Activated T-helper 1 cell treated with Interleukin-2 at 50 U/mL for 16 hours (primary cell): ENCODE measurements around the gene LGALS12.
A peak's percentile ranks its signal among the peaks of the same experiment; 100 is the strongest.
"Not testable (repeated sequence)": the region's sequence is repeated elsewhere in the genome, so short reads cannot be mapped to it uniquely, and the experiment has no call there.

Experiments used
- DNase-seq: peaks from one replicate; pipeline ENCODE4 v3.0.0-alpha.2; 2020; ENCODE audit warnings: low read depth

LGALS12 gene

DNA sequence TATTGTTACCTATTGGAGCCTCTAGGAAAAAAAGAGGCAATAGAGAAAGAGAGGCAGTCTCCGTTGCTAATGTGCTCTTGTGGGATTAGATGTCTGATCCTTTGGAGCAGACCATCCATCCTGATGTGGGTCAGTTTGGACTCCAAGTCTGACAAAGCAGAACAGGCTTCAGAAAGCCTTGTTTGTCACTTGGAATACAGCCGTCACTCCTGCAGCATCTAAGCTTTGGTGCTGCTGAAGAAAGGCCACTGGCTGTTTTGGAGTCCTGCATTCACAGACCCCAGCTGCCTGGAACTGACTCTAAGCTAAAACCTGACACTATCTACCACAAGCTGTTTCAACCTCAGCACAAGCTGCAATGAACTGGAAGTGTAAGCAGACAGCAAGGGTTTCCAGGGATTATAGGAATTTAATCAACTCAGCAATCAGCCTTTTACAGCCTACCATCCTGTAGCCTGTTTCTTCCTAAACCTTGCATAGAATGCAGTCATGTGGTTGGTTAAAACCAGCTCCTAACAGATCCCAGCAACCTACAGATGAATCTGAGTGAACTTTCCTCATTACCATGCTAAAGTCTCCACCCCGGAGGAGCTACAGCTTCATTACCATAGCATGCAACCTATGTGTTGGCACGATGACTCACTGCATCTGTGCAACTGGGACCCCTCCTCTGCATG is 27.1 kb downstream of the LGALS12 start:
- no peak for DNase-seq

DNA sequence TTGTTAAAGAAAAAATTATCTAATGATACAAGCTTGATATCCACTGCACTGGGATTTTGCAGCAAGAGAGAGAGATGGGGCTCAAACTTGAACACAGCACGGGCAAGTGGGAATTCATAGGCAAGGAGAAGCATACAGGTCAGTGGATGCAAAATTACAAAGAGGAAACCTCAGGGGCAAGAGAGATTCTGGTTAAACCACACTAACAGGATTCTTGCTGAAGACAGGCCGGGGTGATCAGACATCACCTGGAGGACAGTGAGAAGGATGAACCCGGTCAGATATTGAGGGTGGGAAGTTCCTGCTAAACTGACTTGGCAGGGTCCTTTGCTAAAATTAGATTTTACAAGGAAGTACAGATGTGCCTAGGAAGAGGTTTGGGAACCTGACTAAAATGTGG is 28.2 kb downstream of the LGALS12 start:
- DNase-seq, result no peak

DNA sequence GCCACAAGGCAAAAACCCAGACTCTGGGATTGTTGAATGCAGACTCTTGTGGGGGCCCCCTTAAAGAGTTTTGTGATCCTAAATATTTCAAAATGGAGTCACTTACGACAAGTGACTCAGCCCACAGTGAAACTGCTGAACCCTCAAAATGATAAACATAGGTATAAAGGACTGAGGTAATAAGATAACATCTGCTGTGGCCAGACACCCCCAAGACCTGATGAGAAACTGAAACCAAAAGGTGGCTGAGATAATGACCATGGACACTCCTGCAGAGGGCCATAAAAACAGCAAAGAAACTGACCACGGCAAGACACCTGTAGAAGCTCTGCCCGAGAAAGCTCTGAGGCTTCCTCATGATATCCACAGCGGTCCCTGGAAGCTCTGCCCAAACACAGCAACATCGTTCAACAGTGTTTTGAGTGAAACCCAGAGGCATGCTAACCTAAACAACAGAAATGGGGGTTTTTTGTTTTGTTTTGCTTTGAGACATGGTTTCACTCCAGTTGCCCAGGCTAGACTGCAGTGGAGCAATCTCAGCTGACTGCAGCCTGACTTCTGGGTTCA is 29.1 kb downstream of the LGALS12 start:
- no peak for DNase-seq

DNA sequence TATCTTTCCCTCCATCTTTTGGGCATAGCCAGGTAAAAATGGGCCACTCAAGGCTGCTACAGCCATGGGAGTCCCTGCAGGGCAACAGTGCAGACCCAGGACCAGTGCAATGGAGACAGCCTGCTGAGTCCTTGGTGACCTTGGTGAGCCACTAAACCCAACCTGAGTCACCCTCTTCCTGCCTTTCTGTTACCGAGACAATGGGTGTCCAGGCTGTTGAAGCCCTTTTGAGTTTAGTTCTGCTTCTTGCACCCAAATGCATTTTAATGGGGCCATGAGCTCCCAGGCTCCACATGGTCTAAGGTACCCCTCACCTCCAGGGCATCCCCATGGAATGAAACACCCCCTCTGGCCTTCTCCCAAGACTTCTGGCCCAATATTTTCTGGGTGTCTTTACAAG is 29.9 kb downstream of the LGALS12 start:
- DNase-seq, result no peak

DNA sequence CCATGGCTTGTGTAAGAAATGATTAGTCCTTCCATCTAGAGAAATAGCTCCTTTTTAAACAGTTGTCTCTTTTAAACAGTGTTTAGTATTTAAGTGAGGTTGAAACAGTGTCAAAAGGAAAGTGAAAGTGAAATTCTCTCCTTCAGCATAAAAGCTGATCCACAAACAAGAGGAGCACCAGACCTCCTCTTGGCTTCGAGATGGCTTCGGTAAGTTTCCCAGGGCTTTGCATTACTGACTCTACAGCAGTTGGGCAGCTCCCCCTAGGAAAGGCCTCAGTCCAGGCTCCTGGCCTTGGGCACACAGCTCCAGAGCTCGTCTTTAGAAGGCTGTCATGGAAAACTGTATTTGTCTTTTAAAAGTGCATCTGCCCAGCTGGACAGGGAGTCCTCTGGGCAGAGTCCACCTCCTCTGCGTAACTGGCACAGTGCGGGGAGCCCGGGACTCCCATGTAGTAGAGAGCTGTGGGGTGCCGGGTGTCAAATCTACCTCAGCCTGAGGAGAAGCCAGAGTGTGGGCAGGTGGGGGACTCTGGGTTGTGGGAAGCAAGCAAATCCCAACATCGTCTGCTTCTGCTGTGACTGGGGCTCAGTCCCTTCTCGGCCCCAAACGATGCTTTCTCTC is 30.9 kb downstream of the LGALS12 start, which contains the start of gene PLAAT4:
PLAAT4 (plus strand) TSS at position 140 of the 624 bp plus-strand sequence; CDS start at position 201, 61 bp downstream.
- no peak for DNase-seq

DNA sequence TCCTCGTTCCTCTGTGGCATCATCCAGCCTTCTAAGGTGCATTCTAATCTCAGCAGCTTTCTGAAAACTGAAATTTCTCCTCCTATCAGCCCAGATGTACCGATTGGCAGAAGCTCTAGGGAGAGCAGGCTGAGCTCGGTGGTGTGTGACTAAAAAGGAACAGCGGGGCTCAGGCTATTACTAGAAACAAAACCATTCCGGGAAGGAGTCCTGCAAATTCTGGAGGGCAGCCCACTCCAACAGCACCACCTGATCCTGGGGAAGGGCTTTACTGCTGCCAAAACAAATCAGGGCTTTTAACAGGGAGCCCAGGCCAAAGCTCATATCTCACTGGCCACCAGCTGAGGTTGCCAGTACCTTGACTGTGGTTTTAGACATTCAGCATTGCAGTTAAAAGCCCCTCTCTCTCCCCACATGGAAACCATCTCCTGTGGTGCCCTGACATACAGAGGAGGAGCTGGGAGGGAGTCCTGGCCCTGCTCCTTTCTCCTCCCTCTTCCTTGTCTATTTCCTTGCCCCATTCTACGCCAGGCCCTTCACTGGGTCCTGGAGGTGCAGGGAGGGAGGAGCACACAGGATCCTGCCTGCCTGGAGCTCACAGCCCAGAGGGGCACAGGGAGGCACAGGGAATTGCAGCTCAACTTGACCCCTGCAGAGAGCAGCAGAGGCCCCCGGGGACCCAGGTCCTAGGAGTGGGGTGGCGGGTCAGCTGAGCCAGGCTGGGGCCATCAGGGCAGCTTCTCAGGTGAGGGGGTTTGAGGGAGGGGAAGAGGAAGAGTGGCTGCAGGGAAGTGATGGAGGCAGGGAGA is 31.6 kb downstream of the LGALS12 start:
- no peak for DNase-seq

DNA sequence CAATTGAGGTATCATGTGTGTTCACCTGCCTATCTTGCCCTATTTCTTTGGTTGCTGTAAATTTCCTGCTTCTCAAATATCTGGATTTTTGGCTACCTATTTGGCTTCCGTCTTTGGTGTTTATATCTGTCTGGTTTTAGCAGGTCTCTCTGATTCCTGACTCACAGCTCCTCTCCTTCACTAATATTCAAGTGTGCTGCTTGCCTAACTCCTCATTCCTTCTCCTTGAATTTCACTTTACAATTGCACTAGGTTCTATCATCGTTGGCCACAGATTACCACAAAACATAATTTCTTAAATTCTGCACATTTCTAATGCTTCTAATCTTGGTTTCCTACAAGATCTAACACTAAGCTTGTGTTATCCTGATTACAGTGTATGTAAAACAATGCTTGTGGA is 36.6 kb downstream of the LGALS12 start:
- not testable (repeated sequence) for DNase-seq

DNA sequence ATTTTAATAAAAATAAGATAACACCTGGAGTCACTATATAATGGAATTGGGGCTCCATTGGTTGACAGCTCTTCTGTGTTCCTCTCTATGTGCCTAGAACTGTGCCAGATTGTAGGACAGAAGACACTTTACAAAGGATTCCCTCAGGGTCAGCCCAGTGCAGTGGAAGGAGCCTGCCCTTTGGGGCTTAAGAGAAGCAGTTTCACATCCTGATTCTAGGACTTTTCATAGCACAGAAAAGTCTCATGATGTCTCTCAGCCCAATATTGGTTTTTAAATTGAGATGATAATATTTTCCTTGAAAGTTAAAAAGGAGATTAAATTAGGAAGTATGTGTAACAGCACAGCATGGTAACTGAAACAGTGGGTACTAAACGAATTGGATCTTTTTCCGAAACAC is 37.8 kb downstream of the LGALS12 start:
- no peak for DNase-seq

DNA sequence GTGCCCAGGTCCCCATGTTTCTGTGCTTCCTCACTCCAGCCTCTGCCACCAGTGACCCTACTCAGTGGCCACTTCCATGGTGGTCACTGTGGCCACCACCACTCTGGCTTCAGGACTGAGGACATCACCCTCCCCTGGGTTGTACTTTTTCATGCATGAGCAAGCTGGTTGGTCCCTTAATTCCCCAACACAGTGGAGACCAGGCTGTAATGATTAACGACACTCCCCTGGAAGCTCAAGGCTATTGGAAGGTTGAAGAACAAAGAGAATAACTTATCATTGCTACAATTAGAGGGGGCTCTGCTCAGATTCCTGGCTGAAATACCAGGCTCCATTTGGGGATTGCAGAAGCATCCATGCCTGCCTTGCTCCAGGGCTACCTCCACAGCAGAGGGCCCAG is 41.2 kb downstream of the LGALS12 start:
- DNase-seq, result no peak

DNA sequence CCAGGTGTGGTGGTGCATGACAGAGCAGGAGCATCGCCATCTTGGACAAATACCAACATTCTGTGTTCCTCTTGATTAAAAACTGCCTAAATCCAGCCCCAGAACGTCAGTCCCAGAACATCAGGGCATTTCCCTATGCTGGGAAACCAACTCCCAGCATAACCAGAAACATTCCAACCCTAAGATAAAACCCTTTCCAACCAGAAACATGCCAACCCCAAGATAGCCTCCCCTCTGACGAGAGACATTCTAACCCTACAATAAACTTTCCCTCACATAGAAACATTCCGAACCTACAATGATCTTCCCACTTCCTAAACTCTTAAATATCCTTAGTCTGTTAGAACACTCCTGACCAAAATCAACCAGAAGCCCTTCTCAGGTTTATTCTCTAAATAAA is 42.3 kb downstream of the LGALS12 start:
- no peak for DNase-seq

DNA sequence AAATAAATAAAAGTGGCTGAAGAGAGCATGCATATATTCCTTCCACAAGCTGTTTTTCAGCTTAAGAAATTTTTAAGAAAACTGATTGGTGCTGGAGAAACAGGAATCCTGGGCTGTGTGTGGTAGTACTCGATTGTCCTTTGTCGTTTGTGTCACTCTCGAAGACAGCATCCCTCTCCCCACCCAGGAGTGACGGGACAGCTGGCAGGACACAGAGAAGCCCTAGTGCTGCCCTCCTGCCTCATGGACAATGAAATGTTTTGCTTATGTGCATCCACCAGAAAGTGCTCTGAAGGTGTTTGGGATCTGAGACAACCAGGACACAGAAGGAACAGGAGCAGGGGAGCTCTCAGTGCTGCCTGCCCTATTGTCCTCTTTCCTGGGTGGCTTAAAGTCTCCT is 43.5 kb downstream of the LGALS12 start:
- DNase-seq, result no peak

DNA sequence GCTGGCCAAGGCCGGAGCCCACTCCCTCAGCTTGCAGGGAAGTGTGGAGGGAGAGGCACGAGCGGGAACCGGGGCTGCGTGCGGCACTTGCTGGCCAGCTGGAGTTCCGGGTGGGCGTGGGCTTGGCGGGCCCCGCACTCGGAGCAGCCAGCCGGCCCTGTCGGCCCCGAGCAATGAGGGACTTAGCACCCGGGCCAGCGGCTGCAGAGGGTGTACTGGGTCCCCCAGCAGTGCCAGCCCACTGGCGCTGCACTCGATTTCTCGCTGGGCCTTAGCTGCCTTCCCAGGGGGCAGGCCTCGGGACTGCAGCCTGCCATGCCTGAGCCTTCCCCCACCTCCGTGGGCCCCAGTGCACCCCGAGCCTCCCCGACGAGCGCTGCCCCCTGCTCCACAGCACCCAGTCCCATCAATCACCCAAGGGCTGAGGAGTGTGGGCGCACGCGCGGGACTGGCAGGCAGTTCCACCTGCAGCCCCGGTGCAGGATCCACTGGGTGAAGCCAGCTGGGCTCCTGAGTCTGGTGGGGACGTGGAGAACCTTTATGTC is 44.3 kb downstream of the LGALS12 start:
- not testable (repeated sequence) for DNase-seq

DNA sequence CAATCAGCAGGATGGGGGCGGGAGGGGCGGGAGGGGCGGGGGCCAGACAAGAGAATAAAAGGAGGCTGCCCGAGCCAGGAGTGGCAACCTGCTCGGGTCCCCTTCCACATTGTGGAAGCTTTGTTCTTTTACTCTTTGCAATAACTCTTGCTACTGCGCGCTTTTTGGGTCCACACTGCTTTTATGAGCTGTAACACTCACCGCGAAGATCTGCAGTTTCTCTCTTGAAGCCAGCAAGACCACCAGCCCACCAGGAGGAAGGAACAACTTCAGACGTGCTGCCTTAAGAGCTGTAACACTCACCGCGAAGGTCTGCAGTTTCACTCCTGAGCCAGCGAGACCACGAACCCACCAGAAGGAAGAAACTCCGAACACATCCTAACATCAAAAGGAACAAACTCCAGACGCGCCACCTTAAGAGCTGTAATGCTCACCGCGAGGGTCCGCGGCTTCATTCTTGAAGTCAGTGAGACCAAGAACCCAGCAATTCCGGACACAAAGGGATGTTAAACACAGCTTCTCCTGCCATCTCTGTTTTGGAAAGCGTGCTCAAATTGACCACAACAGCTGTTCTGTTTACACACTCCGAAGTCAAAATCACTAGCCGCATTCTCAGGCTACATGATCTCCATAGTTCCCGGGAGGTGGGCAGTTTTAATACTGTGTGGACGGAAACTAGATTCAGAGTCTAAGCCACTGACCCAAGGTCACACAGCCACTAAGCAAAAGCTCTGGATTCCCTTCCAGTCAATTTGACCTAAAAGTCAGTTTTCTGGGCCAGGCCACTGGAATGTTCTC is 45.4 kb downstream of the LGALS12 start:
- DNase-seq, result no peak

DNA sequence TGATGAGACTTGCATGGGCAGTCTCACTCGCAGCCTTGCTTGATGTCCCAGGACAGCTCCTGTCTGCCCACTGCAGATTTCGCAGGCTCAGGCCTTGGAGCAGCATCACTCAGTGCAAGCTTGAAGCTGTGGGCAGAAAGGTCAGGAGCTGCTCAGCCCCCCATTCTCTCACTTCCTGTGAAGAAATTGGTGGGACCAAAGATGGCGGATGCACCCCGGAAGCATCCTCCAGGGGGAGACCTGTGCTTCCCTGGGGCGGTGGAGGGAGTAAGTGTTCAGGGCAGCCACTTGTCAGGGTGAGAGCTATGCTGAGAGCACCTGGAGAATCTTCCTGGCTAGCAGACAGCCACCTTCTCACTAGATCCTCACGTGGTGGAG is 46.0 kb downstream of the LGALS12 start:
- DNase-seq, result no peak

DNA sequence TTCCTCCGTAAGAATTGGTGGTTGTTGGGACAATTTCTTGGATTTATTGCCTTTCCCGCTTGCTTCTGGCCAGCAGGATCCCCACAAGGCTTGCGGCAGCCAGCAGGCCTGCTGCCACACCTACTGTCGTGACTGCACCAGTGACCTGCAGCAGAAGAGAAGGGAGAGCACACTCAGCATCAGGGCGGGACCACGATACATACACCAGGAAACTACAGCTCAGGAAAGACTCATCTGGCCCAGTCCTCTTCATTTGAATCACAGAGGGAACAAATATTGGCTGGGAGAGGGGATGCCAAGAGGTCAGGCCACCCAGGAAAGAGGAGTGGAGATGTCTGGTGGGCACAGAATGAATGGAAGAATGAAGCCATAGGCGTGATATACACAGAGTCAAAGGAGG is 47.0 kb downstream of the LGALS12 start:
- DNase-seq, result no peak

DNA sequence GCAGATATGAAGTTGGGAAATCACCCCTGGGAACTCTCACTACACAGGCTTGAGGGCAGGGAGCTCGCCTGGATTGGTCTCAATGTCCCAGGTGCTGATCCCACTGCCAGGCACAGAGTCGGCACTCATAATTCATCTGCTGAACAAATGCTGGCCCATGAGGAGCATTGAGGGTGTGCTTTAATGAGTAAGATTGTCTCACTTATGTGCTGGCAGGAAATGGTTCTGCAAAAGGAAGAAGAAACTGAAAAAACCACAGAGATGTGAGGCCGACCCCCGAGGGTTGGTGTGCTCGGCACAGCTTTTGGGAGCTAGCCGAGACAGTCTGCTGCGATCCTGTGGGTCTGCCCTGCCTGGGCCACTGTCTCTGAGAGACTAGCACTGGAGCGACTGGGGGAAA is 47.9 kb downstream of the LGALS12 start:
- DNase-seq, result peak; percentile 28

DNA sequence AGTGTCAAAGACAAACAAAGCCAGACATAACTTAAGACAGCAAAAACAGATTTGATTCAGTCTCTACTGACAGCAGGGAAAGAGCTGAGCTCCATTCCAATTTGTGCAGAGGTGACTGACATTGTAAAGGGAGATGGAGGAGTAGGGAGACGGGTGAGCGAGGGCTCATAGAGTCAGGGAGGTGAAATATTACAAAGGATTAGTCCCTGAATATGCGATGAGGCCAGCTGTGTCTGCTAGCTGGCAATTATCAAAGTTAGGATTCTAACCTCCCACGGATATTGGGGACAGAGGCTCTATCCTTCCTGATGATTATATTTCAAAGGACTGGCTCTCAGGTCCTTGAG is 49.0 kb downstream of the LGALS12 start:
- no peak for DNase-seq

DNA sequence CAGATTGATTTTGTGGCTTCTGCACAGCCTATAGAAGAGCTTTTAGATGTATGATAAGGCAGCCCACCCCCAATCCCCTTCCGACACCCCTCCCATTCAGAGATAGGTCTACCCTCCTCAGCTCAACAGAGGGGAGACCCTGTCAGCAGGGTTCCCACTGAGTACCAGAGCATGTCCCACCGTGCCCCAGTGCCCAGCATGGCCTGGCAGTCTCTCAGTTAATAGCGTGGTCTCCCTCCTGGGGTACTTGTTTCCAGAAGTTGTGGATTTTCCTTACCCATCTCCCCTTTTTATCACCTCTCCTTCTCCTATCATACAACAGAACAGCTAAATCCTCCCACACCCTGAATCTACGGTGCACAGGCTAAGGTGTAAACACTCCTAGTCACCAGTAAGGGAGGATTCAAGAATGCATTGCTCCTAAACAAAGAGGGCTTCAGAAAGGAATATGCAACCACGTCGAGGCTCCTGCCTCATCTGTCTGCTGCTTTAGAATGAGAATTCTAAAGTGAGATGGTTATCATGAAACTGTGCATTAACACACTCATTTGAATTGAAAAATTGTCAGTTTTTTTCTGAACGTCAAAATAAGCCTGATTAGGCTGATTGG is 50.6 kb downstream of the LGALS12 start:
- no peak for DNase-seq

DNA sequence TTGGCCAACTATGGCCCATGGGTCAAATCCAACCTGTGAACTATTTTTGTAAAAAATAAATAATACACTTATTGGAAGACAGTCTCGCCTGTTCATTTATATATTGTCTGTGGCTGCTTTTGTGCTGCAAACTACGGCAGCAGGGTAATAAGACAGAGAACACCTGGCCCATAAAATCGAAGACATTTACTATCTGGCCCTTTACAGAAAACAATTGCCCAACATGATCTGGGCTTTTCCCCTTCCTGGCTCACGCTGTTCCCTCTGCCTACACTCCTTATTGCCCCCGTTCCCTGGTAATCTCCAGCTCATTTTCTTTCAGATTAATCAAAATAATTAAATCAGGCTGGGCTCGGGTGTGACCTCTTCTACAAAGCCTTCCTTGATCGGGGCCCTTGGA is 51.7 kb downstream of the LGALS12 start:
- no peak for DNase-seq

DNA sequence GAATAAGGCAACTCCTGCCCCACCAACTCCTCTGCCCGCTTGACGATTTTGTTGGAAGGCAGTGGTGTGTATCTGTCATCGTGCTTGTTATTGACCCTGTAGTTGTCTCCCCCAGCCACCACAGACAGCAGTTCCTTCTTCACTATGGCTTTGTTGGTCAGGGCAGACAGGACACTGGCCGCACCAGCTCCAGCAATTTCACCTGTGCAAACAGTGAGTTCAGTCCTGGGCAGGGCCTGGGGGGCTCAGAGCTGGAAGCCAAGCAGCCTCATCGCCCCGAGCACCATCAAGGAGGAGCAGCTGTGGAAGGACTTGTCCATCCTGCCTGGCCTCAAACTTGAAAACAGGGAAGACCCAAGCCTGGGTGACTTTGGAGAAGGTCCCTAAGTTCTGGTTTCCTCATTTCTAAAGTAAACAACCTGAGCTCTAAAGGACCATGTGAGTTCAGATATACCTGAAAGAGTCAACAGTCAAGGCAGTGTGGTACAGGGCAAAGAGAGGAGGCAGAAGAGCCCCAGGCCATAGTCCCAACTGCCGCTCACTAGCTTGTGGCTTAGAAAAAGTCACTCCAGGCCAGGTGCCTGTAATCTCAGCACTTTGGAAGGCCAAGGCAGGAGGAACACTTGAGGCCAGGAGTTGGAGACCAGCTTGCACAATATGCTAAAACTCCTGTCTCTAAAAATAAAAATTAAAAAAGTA is 52.7 kb downstream of the LGALS12 start:
- DNase-seq, result no peak
